Measurements from ENCODE around the gene PLLP. TPM values are rescaled to one million over a fixed set of nuclear protein-coding genes. Genes with fewer than 3 reads are reported as not detected.

The PLLP gene
- polyA plus RNA-seq, 3 donors = 0.52 to 1.2 (median 0.97) TPM

- H3K4me1 Mint-ChIP-seq = peaks cover 31% of the 10 kb centered on the region
- 88% methylated on average over 8 of the region's 8 CpGs for WGBS (ENCODE audit: insufficient coverage)
- no peak overlapping the region for H3K27ac Mint-ChIP-seq
Observed at GRCh38 chr16:57282510-57283213, 1.8 kb downstream of the PLLP start.

GRCh38 chr16:57281791-57282190 is 2.7 kb downstream of the PLLP start:
- H3K27me3 Mint-ChIP-seq (ENCODE audit: low read depth in 3 of 3) = peaks cover 46 to 62% (median 58%) of the 10 kb centered on the region in 3 donors
- Histone ChIP-seq H3K9me3 (replicated peaks in 1 of 2; ENCODE audit: control insufficient read depth in 1 of 2, insufficient read depth in 1 of 2, low read length in 2 of 2) (peaks cover 0 to 4% of the 10 kb centered on the region in 2 donors), H3K27ac (ENCODE audit: low read depth in 1 of 2, low read length in 2 of 2) (no peak overlapping the region), H3K4me3 (replicated peaks in 1 of 3; ENCODE audit: low read depth in 2 of 3, low read length in 3 of 3) (no peak overlapping the region), H3K79me2 (ENCODE audit: insufficient read depth, low read length) (no peaks in the 10 kb centered on the region), H3K4me1 (ENCODE audit: control insufficient read depth in 1 of 2, insufficient read depth in 2 of 2, low read length in 2 of 2) (peaks cover 29 to 44% of the 10 kb centered on the region in 2 donors), H3K4me2 (replicated peaks; ENCODE audit: extremely low read depth, low read length, poor library complexity, severe bottlenecking) (no peak overlapping the region), H2AFZ (ENCODE audit: insufficient read depth, low read depth, low read length, poor library complexity, severe bottlenecking) (no peak overlapping the region), H3K36me3 (replicated peaks in 1 of 2; ENCODE audit: control insufficient read depth in 1 of 2, insufficient read depth in 2 of 2, low read length in 2 of 2) (no peaks in the 10 kb centered on the region), H3K9ac (ENCODE audit: insufficient read depth, low read length, poor library complexity, severe bottlenecking) (no peak overlapping the region), H3K27me3 (ENCODE audit: control insufficient read depth in 2 of 2, insufficient read depth in 2 of 2, low read length in 2 of 2) (peaks cover 18 to 48% of the 10 kb centered on the region in 2 donors), H4K20me1 (ENCODE audit: insufficient read depth, low read length) (no peaks in the 10 kb centered on the region)
- DNase-seq = no peak
- TF ChIP-seq CTCF (IDR thresholded peaks at IDR 0.05) = no peak
- H3K9me3 Mint-ChIP-seq = peaks cover 0 to 19% (median 4%) of the 10 kb centered on the region in 7 donors
- H3K36me3 Mint-ChIP-seq = peaks cover 3 to 4% of the 10 kb centered on the region in 2 donors
- H3K4me3 Mint-ChIP-seq = peak overlapping the region in 1 of 2 donors; percentile 55
- peaks cover 40% of the 10 kb centered on the region for H3K4me1 Mint-ChIP-seq
- WGBS (ENCODE audit: insufficient coverage) = 97% methylated on average over 2 of the region's 3 CpGs
- H3K27ac Mint-ChIP-seq = no peak overlapping the region
- intact Hi-C loops (cut with micrococcal nuclease) = loop anchor here in 1 of 2 donors (5.0 kb wide), 1 partner anchor 34 kb away; the partner anchor contains the start of gene ARL2BP

More at GRCh38 chr16:57282510-57283213, 1.8 kb downstream of the PLLP start:
- no peak for TF ChIP-seq CTCF (IDR thresholded peaks at IDR 0.05)
- H3K9me3 Mint-ChIP-seq = peaks cover 0 to 19% (median 4%) of the 10 kb centered on the region in 7 donors
- intact Hi-C loops (cut with micrococcal nuclease) = loop anchor here in 1 of 2 donors (5.0 kb wide), 1 partner anchor 35 kb away; the partner anchor contains the start of gene ARL2BP
- Histone ChIP-seq H3K27me3 (ENCODE audit: control insufficient read depth in 2 of 2, insufficient read depth in 2 of 2, low read length in 2 of 2) (peaks cover 18 to 51% of the 10 kb centered on the region in 2 donors), H3K4me2 (replicated peaks; ENCODE audit: extremely low read depth, low read length, poor library complexity, severe bottlenecking) (no peak overlapping the region), H3K9me3 (replicated peaks in 1 of 2; ENCODE audit: control insufficient read depth in 1 of 2, insufficient read depth in 1 of 2, low read length in 2 of 2) (peaks cover 0 to 4% of the 10 kb centered on the region in 2 donors), H2AFZ (ENCODE audit: insufficient read depth, low read depth, low read length, poor library complexity, severe bottlenecking) (no peak overlapping the region), H3K79me2 (ENCODE audit: insufficient read depth, low read length) (no peaks in the 10 kb centered on the region), H3K4me3 (replicated peaks in 1 of 3; ENCODE audit: low read depth in 2 of 3, low read length in 3 of 3) (no peak overlapping the region), H3K9ac (ENCODE audit: insufficient read depth, low read length, poor library complexity, severe bottlenecking) (no peak overlapping the region), H3K4me1 (ENCODE audit: control insufficient read depth in 1 of 2, insufficient read depth in 2 of 2, low read length in 2 of 2) (peaks cover 20 to 35% of the 10 kb centered on the region in 2 donors), H3K36me3 (replicated peaks in 1 of 2; ENCODE audit: control insufficient read depth in 1 of 2, insufficient read depth in 2 of 2, low read length in 2 of 2) (no peaks in the 10 kb centered on the region), H4K20me1 (ENCODE audit: insufficient read depth, low read length) (no peaks in the 10 kb centered on the region), H3K27ac (ENCODE audit: low read depth in 1 of 2, low read length in 2 of 2) (no peak overlapping the region)
- peaks cover 49 to 64% (median 58%) of the 10 kb centered on the region in 3 donors for H3K27me3 Mint-ChIP-seq (ENCODE audit: low read depth in 3 of 3)
- H3K36me3 Mint-ChIP-seq = peaks cover 3 to 4% of the 10 kb centered on the region in 2 donors
- peak overlapping the region in 1 of 2 donors; percentile 55 for H3K4me3 Mint-ChIP-seq
- DNase-seq = no peak

Data from CD14-positive monocyte (primary cell).